ENCODE data around the gene PACS2. TPM values are rescaled to one million over a fixed set of nuclear protein-coding genes. Genes with fewer than 3 reads are reported as not detected.
"Not testable (repeated sequence)": the region's sequence is repeated elsewhere in the genome, so short reads cannot be mapped to it uniquely, and the experiment has no call there.

The PACS2 gene
- total RNA-seq, 1 experiment from 2014 or later, result 57.7 TPM

DNA sequence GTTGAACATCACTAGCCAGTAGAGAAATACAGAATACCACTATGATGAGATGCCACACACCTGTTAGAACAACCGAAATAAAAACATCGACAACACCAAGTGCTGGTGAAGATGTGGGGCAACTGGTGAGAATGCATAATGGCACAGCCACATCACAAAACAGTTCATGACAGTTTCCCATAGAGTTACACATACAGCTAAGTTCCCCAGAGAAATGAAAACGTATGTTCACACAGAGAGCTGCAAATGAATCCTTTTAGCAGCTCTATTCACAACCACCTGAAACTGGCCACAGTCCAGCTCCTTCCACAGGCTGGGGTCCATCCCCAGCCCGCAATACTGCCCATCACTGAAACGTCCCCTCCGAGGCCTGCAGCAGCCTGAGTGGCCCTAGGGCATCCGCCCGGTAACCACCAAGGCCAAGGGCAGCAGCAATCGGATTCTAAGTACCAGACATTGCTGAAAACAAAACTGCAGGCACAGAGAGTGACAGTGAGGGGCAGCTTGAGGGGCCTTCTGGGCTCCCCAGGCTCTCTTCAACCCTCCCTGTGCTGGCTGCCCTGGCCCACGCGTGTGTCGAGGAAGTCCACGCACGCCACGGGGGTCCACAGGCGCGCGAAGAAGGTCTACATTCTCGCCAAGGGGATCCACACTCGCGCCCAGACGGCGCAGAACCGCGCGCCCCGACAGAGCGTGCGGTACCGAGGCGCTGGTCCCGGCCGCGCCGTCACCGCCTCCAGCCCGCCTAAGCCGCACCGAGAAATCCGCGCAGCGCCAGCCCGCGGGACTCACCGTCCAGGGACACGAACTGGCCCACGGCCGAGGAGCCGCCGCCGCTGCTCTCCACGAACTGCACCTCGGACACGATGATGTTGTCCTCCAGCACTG is 14.7 kb upstream of the PACS2 start:
- intact Hi-C loops (cut with micrococcal nuclease), result no loop called here
- TF ChIP-seq, protein P1, sequence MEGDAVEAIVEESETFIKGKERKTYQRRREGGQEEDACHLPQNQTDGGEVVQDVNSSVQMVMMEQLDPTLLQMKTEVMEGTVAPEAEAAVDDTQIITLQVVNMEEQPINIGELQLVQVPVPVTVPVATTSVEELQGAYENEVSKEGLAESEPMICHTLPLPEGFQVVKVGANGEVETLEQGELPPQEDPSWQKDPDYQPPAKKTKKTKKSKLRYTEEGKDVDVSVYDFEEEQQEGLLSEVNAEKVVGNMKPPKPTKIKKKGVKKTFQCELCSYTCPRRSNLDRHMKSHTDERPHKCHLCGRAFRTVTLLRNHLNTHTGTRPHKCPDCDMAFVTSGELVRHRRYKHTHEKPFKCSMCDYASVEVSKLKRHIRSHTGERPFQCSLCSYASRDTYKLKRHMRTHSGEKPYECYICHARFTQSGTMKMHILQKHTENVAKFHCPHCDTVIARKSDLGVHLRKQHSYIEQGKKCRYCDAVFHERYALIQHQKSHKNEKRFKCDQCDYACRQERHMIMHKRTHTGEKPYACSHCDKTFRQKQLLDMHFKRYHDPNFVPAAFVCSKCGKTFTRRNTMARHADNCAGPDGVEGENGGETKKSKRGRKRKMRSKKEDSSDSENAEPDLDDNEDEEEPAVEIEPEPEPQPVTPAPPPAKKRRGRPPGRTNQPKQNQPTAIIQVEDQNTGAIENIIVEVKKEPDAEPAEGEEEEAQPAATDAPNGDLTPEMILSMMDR (IDR thresholded peaks at IDR 0.05; ENCODE audit: unreplicated experiment), result no peak
- no peak for DNase-seq (ENCODE audit: unreplicated experiment)
- TSS peak; percentile 24 for BruUV-seq (replicated peaks)
- ChIA-PET CTCF (interaction anchor here (0.6 to 0.9 kb wide), 2 partner anchors 8 to 52 kb away, joined by 4 to 5 read pairs; no protein-coding TSS in a partner anchor), POLR2A (interaction anchor here (0.8 to 2.0 kb wide), 13 partner anchors 11 to 550 kb away, joined by 3 to 29 read pairs (median 4); partner anchors contain the start of genes BTBD6 and PACS2)
- H3K4me1 Mint-ChIP-seq (ENCODE audit: insufficient read depth, unreplicated experiment), result peaks cover 22% of the 10 kb centered on the region
- H3K27ac Mint-ChIP-seq (ENCODE audit: low read depth, unreplicated experiment), result peak overlapping the region; percentile 12
- peak overlapping the region; percentile 83 for H3K4me3 Mint-ChIP-seq (ENCODE audit: unreplicated experiment)
- H3K9me3 Mint-ChIP-seq (ENCODE audit: unreplicated experiment), result no peaks in the 10 kb centered on the region
- no peaks in the 10 kb centered on the region for H3K27me3 Mint-ChIP-seq (ENCODE audit: insufficient read depth, unreplicated experiment)
- no peaks in the 10 kb centered on the region for H3K36me3 Mint-ChIP-seq (ENCODE audit: insufficient read depth, unreplicated experiment)

- ChIA-PET POLR2A (interaction anchor here (0.7 to 2.0 kb wide), 23 partner anchors 9 to 550 kb away, joined by 3 to 29 read pairs (median 4); partner anchors contain the start of genes BTBD6, CDCA4, PACS2 and TEX22), CTCF (interaction anchor here (0.6 kb wide), 2 partner anchors 9 to 176 kb away, joined by 3 to 5 read pairs; no protein-coding TSS in a partner anchor)
- BruUV-seq (replicated peaks), result no TSS peak
- TF ChIP-seq, protein P1 (IDR thresholded peaks at IDR 0.05; ENCODE audit: unreplicated experiment), result no peak
- H3K27me3 Mint-ChIP-seq (ENCODE audit: insufficient read depth, unreplicated experiment), result no peaks in the 10 kb centered on the region
- H3K27ac Mint-ChIP-seq (ENCODE audit: low read depth, unreplicated experiment), result peak within 1 kb of the TSS; percentile 12
- H3K4me1 Mint-ChIP-seq (ENCODE audit: insufficient read depth, unreplicated experiment), result peaks cover 22% of the 10 kb centered on the region
- peak within 1 kb of the TSS; percentile 83 for H3K4me3 Mint-ChIP-seq (ENCODE audit: unreplicated experiment)
- peak; percentile 92 for DNase-seq (ENCODE audit: unreplicated experiment)
- intact Hi-C loops (cut with micrococcal nuclease), result no loop called here
- H3K36me3 Mint-ChIP-seq (ENCODE audit: insufficient read depth, unreplicated experiment), result no peaks in the 10 kb centered on the region
- H3K9me3 Mint-ChIP-seq (ENCODE audit: unreplicated experiment), result no peaks in the 10 kb centered on the region
Observed at GRCh38 chr14:105300542-105301102, 13.9 kb upstream of the PACS2 start, which contains the start of gene BRF1. BRF1 (minus strand) TSS chr14:105301001; CDS start chr14:105300629, 372 bp downstream.

GRCh38 chr14:105301103-105301914 is 13.2 kb upstream of the PACS2 start:
- intact Hi-C loops (cut with micrococcal nuclease), result no loop called here
- no TSS peak for BruUV-seq (replicated peaks)
- peak; percentile 96 for DNase-seq (ENCODE audit: unreplicated experiment)
- TF ChIP-seq, protein P1 (IDR thresholded peaks at IDR 0.05; ENCODE audit: unreplicated experiment), result no peak
- Mint-ChIP-seq H3K4me1 (ENCODE audit: insufficient read depth, unreplicated experiment) (peaks cover 22% of the 10 kb centered on the region), H3K9me3 (ENCODE audit: unreplicated experiment) (no peaks in the 10 kb centered on the region), H3K27ac (ENCODE audit: low read depth, unreplicated experiment) (no peak overlapping the region), H3K27me3 (ENCODE audit: insufficient read depth, unreplicated experiment) (no peaks in the 10 kb centered on the region), H3K4me3 (ENCODE audit: unreplicated experiment) (peak overlapping the region; percentile 83), H3K36me3 (ENCODE audit: insufficient read depth, unreplicated experiment) (peaks cover under 1% of the 10 kb centered on the region)
- POLR2A ChIA-PET, result interaction anchor here (0.7 to 2.0 kb wide), 21 partner anchors 9 to 501 kb away, joined by 3 to 29 read pairs (median 4); partner anchors contain the start of genes BTBD6, CDCA4, PACS2 and TEX22
- CTCF ChIA-PET, result interaction anchor here (0.6 kb wide), 1 partner anchor 176 kb away, joined by 3 read pairs; no protein-coding TSS in a partner anchor

- H3K36me3 Mint-ChIP-seq (ENCODE audit: insufficient read depth, unreplicated experiment); CTCF ChIA-PET; H3K27me3 Mint-ChIP-seq (ENCODE audit: insufficient read depth, unreplicated experiment); H3K27ac Mint-ChIP-seq (ENCODE audit: low read depth, unreplicated experiment); intact Hi-C loops (cut with micrococcal nuclease); DNase-seq (ENCODE audit: unreplicated experiment); BruUV-seq (replicated peaks); H3K9me3 Mint-ChIP-seq (ENCODE audit: unreplicated experiment): not testable (repeated sequence)
- POLR2A ChIA-PET, result interaction anchor here (1.0 to 2.0 kb wide), 5 partner anchors 13 to 328 kb away, joined by 3 to 29 read pairs (median 6); partner anchors contain the start of genes BTBD6 and PACS2
- Mint-ChIP-seq H3K4me1 (ENCODE audit: insufficient read depth, unreplicated experiment) (peaks cover 22% of the 10 kb centered on the region), H3K4me3 (ENCODE audit: unreplicated experiment) (peak overlapping the region; percentile 83)
Observed at GRCh38 chr14:105301915-105302249, 12.7 kb upstream of the PACS2 start.
